ENCODE results near the gene RAB37.

Gene RAB37

DNA sequence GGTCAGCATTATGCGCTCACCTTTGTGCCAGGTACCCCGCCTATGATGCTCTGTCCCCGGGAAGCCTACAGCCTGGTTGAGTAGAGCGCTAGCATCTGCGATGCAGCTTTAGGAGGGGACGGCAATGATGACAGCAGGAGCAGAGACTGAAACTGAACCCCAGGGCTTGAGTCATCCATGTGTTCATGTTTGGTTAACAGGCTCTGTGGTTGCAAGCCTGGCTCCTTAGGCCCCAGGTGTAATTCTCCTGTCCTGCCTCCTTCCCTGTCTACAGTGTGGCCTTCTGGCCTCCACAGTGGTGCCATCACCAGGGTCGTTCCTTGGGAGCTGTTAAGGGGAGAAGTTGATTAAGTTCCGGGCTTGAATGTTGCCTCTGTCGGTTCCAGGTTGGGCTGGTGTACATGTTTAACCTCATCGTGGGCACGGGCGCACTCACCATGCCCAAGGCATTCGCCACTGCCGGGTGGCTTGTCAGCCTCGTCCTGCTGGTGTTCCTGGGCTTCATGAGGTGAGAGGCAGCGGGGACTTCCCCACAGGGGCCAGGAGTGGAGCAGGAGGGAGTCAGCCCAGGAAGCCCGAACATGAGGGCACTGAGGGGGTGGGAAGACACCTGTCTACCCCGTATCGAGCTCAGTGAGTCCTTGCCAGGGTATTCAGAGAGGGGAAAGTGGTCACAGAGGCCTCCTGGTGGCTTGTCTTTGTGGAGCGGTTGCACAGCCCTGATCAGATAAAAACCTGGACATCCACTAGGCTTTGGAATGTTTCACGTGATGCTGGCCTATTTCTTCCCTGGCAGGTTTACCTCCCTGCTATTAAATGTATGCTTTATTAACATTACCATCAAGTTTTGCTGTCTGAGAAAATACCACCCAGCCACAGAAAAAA is 48.3 kb downstream of the RAB37 start:
- TF ChIP-seq, protein P1, sequence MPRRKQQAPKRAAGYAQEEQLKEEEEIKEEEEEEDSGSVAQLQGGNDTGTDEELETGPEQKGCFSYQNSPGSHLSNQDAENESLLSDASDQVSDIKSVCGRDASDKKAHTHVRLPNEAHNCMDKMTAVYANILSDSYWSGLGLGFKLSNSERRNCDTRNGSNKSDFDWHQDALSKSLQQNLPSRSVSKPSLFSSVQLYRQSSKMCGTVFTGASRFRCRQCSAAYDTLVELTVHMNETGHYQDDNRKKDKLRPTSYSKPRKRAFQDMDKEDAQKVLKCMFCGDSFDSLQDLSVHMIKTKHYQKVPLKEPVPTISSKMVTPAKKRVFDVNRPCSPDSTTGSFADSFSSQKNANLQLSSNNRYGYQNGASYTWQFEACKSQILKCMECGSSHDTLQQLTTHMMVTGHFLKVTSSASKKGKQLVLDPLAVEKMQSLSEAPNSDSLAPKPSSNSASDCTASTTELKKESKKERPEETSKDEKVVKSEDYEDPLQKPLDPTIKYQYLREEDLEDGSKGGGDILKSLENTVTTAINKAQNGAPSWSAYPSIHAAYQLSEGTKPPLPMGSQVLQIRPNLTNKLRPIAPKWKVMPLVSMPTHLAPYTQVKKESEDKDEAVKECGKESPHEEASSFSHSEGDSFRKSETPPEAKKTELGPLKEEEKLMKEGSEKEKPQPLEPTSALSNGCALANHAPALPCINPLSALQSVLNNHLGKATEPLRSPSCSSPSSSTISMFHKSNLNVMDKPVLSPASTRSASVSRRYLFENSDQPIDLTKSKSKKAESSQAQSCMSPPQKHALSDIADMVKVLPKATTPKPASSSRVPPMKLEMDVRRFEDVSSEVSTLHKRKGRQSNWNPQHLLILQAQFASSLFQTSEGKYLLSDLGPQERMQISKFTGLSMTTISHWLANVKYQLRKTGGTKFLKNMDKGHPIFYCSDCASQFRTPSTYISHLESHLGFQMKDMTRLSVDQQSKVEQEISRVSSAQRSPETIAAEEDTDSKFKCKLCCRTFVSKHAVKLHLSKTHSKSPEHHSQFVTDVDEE (CRISPR knock-in tag; IDR thresholded peaks at IDR 0.05), result no peak
- TF ChIP-seq ZFP3 (CRISPR knock-in tag; IDR thresholded peaks at IDR 0.05), result no peak
- ATAC-seq, result peak; percentile 26; the same call in 1 of the 3 replicates

DNA sequence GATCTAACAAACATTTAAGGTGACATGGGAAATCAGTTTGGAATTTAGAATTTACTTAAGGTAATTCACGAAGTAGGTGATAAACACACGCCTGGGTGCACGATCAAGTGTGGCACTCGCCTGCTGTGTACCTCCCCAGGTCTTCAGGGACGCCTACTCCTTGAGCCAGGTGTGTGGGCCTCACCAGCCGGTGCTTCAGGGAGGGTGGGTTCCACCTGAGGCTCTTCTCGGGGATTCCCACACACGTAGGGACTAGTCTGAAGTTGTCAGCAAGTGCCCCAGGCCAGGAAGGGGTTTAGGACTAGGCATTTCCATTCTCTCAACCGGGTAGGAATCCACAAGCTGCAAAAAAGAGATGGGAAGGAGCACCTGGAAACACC is 48.9 kb downstream of the RAB37 start:
- TF ChIP-seq OSR1 (CRISPR knock-in tag; IDR thresholded peaks at IDR 0.05), result no peak
- TF ChIP-seq TCF4 (CRISPR knock-in tag; IDR thresholded peaks at IDR 0.05; ENCODE audit: borderline replicate concordance), result no peak
- TF ChIP-seq, protein P2, sequence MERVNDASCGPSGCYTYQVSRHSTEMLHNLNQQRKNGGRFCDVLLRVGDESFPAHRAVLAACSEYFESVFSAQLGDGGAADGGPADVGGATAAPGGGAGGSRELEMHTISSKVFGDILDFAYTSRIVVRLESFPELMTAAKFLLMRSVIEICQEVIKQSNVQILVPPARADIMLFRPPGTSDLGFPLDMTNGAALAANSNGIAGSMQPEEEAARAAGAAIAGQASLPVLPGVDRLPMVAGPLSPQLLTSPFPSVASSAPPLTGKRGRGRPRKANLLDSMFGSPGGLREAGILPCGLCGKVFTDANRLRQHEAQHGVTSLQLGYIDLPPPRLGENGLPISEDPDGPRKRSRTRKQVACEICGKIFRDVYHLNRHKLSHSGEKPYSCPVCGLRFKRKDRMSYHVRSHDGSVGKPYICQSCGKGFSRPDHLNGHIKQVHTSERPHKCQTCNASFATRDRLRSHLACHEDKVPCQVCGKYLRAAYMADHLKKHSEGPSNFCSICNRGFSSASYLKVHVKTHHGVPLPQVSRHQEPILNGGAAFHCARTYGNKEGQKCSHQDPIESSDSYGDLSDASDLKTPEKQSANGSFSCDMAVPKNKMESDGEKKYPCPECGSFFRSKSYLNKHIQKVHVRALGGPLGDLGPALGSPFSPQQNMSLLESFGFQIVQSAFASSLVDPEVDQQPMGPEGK (CRISPR knock-in tag; IDR thresholded peaks at IDR 0.05; ENCODE audit: borderline replicate concordance), result no peak
- TF ChIP-seq CREB5 (CRISPR knock-in tag; IDR thresholded peaks at IDR 0.05; ENCODE audit: low read depth), result no peak
- no peak for TF ChIP-seq ZFP30 (CRISPR knock-in tag; IDR thresholded peaks at IDR 0.05)
- TF ChIP-seq ZFP3 (CRISPR knock-in tag; IDR thresholded peaks at IDR 0.05), result no peak
- no peak for TF ChIP-seq ZNF8 (CRISPR knock-in tag; IDR thresholded peaks at IDR 0.05)
- no peak for TF ChIP-seq ARNTL (CRISPR knock-in tag; IDR thresholded peaks at IDR 0.05; ENCODE audit: borderline replicate concordance, low read depth)
- TF ChIP-seq BACH2 (CRISPR knock-in tag; IDR thresholded peaks at IDR 0.05; ENCODE audit: borderline replicate concordance), result no peak
- TF ChIP-seq PPARA (CRISPR knock-in tag; IDR thresholded peaks at IDR 0.05; ENCODE audit: borderline replicate concordance), result no peak
- TF ChIP-seq ZNF70 (CRISPR knock-in tag; IDR thresholded peaks at IDR 0.05), result no peak
- TF ChIP-seq, protein P1 (CRISPR knock-in tag; IDR thresholded peaks at IDR 0.05), result no peak
- TF ChIP-seq SNAI2 (CRISPR knock-in tag; IDR thresholded peaks at IDR 0.05), result no peak
- TF ChIP-seq ISL1 (CRISPR knock-in tag; IDR thresholded peaks at IDR 0.05), result no peak
- TF ChIP-seq RARB (CRISPR knock-in tag; IDR thresholded peaks at IDR 0.05), result no peak
- TF ChIP-seq ESRRG (CRISPR knock-in tag; IDR thresholded peaks at IDR 0.05), result no peak
- TF ChIP-seq, protein P3, sequence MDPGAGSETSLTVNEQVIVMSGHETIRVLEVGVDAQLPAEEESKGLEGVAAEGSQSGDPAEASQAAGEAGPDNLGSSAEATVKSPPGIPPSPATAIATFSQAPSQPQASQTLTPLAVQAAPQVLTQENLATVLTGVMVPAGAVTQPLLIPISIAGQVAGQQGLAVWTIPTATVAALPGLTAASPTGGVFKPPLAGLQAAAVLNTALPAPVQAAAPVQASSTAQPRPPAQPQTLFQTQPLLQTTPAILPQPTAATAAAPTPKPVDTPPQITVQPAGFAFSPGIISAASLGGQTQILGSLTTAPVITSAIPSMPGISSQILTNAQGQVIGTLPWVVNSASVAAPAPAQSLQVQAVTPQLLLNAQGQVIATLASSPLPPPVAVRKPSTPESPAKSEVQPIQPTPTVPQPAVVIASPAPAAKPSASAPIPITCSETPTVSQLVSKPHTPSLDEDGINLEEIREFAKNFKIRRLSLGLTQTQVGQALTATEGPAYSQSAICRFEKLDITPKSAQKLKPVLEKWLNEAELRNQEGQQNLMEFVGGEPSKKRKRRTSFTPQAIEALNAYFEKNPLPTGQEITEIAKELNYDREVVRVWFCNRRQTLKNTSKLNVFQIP (CRISPR knock-in tag; IDR thresholded peaks at IDR 0.05; ENCODE audit: borderline replicate concordance, low read depth), result no peak
- no peak for TF ChIP-seq ZC3H10 (CRISPR knock-in tag; IDR thresholded peaks at IDR 0.05)
- no peak for ATAC-seq
